PFSK-1 (cell line): ENCODE results near the gene GPR180.

Experiments
- FOXP2 ChIP-seq: optimal IDR thresholded peaks from 2 replicates; pipeline ENCODE3; 2011; ENCODE audit warnings: borderline replicate concordance, control low read depth, inconsistent platforms; ENCODE audit not compliant: insufficient read depth; ENCODE audit errors: extremely low read length, extremely low read depth
- POLR2AphosphoS5 ChIP-seq: IDR thresholded peaks from 2 replicates; pipeline ENCODE4 v1.6.1; 2012; ENCODE audit warnings: low read depth, mild to moderate bottlenecking, control low read depth, low read length, moderate library complexity
- SIN3A ChIP-seq: IDR thresholded peaks from 2 replicates; pipeline ENCODE4 v1.6.1; 2012; ENCODE audit warnings: mild to moderate bottlenecking, low read length, moderate library complexity, borderline replicate concordance; ENCODE audit not compliant: insufficient read depth
- TAF1 ChIP-seq: IDR thresholded peaks from 2 replicates; pipeline ENCODE4 v1.6.1; 2012; ENCODE audit warnings: low read length, control low read depth, borderline replicate concordance; ENCODE audit not compliant: insufficient read depth

GRCh38 chr13:94561126-94561525, 40.5 kb upstream of the GPR180 start:
- TF ChIP-seq FOXP2 (no peak), POLR2AphosphoS5 (no peak), SIN3A (no peak), TAF1 (no peak)
